K562 (cell line): ENCODE results near the gene MAGI1. TPM values are rescaled to one million over a fixed set of nuclear protein-coding genes. Genes with fewer than 3 reads are reported as not detected.

Source experiments
- ATAC-seq: fragments of 200-7000 bp; cut with Tn5 transposase; 3 replicates; pipeline ENCODE4 v1.9.1; 2020; ENCODE audit warnings: moderate library complexity
- BruUV-seq: library from RNA; stranded (reverse); fragments of 400-500 nt; replicated peaks from 2 replicates; lab custom pipeline; 2021; lab: Mats Ljungman, UMichigan
- CTCF ChIA-PET: fragments of 300-600 bp; formaldehyde crosslinking; extraction: SDS; loops from one replicate; lab custom pipeline; 2021; ENCODE audit warnings: low intra/inter-chr PET ratio; lab: Yijun Ruan, JAX
- POLR2A ChIA-PET: fragments of 300-600, 350-650 bp; sonication (Branson Sonifier 250); formaldehyde crosslinking; extraction: SDS; loops from one replicate; lab custom pipeline; 2021; ENCODE audit warnings: antibody characterized with exemption, inconsistent platforms; lab: Yijun Ruan, JAX
- DNase-seq, 4 experiments: peaks; one replicate each; pipeline versions ENCODE4 v3.0.0 to v3.0.0-alpha.2; 2011 to 2018; ENCODE audit warnings: low spot score in 3 of 4, mixed read lengths in 3 of 4; ENCODE audit errors: extremely low read depth in 1 of 4
- FAIRE-seq: peaks from 2 replicates; lab custom pipeline; 2011; peaks lifted over from hg19 to GRCh38; lab: Jason Lieb, UNC
- H2AFZ ChIP-seq: 2 replicates; pipeline ENCODE4 v1.6.0; 2011; ENCODE audit warnings: low read depth, low read length, control low read depth, inconsistent platforms
- H3K27ac ChIP-seq: fragments of 200-600 bp; 3 replicates; pipeline ENCODE4 v1.8.0; 2011; ENCODE audit warnings: low read depth, mild to moderate bottlenecking, control low read depth, inconsistent platforms, low read length, moderate library complexity, mixed read lengths; ENCODE audit errors: extremely low read depth
- H3K27me3 ChIP-seq, 2 experiments: fragments of 300-600 bp in 1 of 2; 2 replicates in 1 of 2; 3 replicates in 1 of 2; pipeline versions ENCODE4 v1.6.0 to v1.8.0; 2011; ENCODE audit warnings: inconsistent platforms in 2 of 2, low read length in 2 of 2, mild to moderate bottlenecking in 1 of 2, mixed read lengths in 1 of 2, moderate library complexity in 1 of 2; ENCODE audit not compliant: control insufficient read depth in 2 of 2, insufficient read depth in 2 of 2
- H3K36me3 ChIP-seq: fragments of 300-600 bp; 3 replicates; pipeline ENCODE4 v1.8.0; 2011; ENCODE audit warnings: mild to moderate bottlenecking, low read length, inconsistent platforms; ENCODE audit not compliant: control insufficient read depth, insufficient read depth
- H3K4me1 ChIP-seq, 2 experiments: fragments of 200-600 bp in 1 of 2; replicated peaks in 1 of 2; 2 replicates in 1 of 2; 3 replicates in 1 of 2; pipeline versions ENCODE4 v1.5.1 to v1.8.0; 2011; ENCODE audit warnings: inconsistent platforms in 2 of 2, low read length in 2 of 2, mild to moderate bottlenecking in 1 of 2, mixed read lengths in 1 of 2, moderate library complexity in 1 of 2; ENCODE audit not compliant: control insufficient read depth in 2 of 2, insufficient read depth in 2 of 2
- H3K4me2 ChIP-seq: 2 replicates; pipeline ENCODE4 v1.6.1; 2011; ENCODE audit warnings: low read length, control low read depth, inconsistent platforms, mixed read lengths; ENCODE audit not compliant: insufficient read depth
- H3K4me3 ChIP-seq: fragments of 200-600 bp; sonication (generic), shearing (Covaris generic); 2 replicates; pipeline ENCODE4 v1.5.1; 2016; ENCODE audit warnings: control low read depth, inconsistent platforms
- H3K79me2 ChIP-seq: fragments of 200-600 bp; 3 replicates; pipeline ENCODE4 v1.8.0; 2011; ENCODE audit warnings: low read length, inconsistent platforms; ENCODE audit not compliant: control insufficient read depth, insufficient read depth
- H3K9ac ChIP-seq, 2 experiments: 2 replicates each; pipeline versions ENCODE4 v1.6.0 to v1.6.1; 2011; ENCODE audit warnings: low read depth in 2 of 2, low read length in 2 of 2, control low read depth in 1 of 2, inconsistent platforms in 1 of 2, mild to moderate bottlenecking in 1 of 2, mixed read lengths in 1 of 2; ENCODE audit not compliant: insufficient read depth in 1 of 2
- H3K9me1 ChIP-seq: one replicate; pipeline ENCODE4 v1.6.0; 2011; ENCODE audit warnings: inconsistent platforms, mild to moderate bottlenecking, low read length, moderate library complexity; ENCODE audit not compliant: control insufficient read depth, insufficient read depth
- H3K9me3 ChIP-seq: replicated peaks from 2 replicates; pipeline ENCODE4 v1.5.1; 2011; ENCODE audit warnings: low read depth, low read length, inconsistent platforms; ENCODE audit not compliant: control insufficient read depth, insufficient read depth
- H4K20me1 ChIP-seq: replicated peaks from 2 replicates; pipeline ENCODE4 v1.6.1; 2011; ENCODE audit warnings: low read length, inconsistent platforms, mixed read lengths; ENCODE audit not compliant: control insufficient read depth, insufficient read depth
- BCL6 ChIP-seq: fragments of 250-450 bp; sonication (Bioruptor Pico); IDR thresholded peaks from 2 replicates; pipeline ENCODE4 v1.4.0; 2020
- BRD9 ChIP-seq: fragments of 450-650 bp; IDR thresholded peaks from 2 replicates; pipeline ENCODE4 v1.6.1; 2018; ENCODE audit warnings: low read depth; ENCODE audit not compliant: partially characterized antibody
- KDM2B ChIP-seq: fragments of 250-450 bp; sonication (Bioruptor Pico); IDR thresholded peaks from 2 replicates; pipeline ENCODE4 v1.8.0; 2021; ENCODE audit warnings: mild to moderate bottlenecking, moderate library complexity
- LCOR ChIP-seq: sonication (generic); formaldehyde crosslinking; IDR thresholded peaks from 2 replicates; pipeline ENCODE4 v1.8.0; 2022; ENCODE audit warnings: mild to moderate bottlenecking, missing genetic modification reagents
- RERE ChIP-seq: sonication (generic); formaldehyde crosslinking; IDR thresholded peaks from 2 replicates; pipeline ENCODE4 v1.8.0; 2023; ENCODE audit warnings: missing genetic modification reagents, mild to moderate bottlenecking, borderline replicate concordance
- SNRNP70 ChIP-seq: fragments of 200-400 bp; formaldehyde crosslinking; optimal IDR thresholded peaks from 2 replicates; pipeline ENCODE3; 2017; ENCODE audit warnings: low read depth, low read length
- ZNF217 ChIP-seq: sonication (generic); formaldehyde crosslinking; IDR thresholded peaks from 2 replicates; pipeline ENCODE4 v1.8.0; 2022; ENCODE audit warnings: mild to moderate bottlenecking, missing genetic modification reagents
- ZNF282 ChIP-seq: sonication (generic); formaldehyde crosslinking; IDR thresholded peaks from 2 replicates; pipeline ENCODE4 v1.8.1; 2023; ENCODE audit warnings: missing genetic modification reagents
- ZNF384 ChIP-seq: IDR thresholded peaks from 2 replicates; pipeline ENCODE4 v1.6.1; 2012; ENCODE audit warnings: low read depth, low read length, improper control_type of control experiment
- ZSCAN32 ChIP-seq: fragments of 450-650 bp; formaldehyde crosslinking; IDR thresholded peaks from 2 replicates; pipeline ENCODE4 v1.4.0; 2020; ENCODE audit warnings: mild to moderate bottlenecking, moderate library complexity
- WGBS: fragments of 100-300 bp; shearing (Covaris generic); methylation state at CpG from one replicate; pipeline ENCODE4 v1.1.6; 2016; ENCODE audit warnings: low coverage, mixed read lengths; ENCODE audit not compliant: insufficient coverage; ENCODE audit errors: missing lambda C conversion rate; 5-methylcytosine and 5-hydroxymethylcytosine counted together
- in situ Hi-C: fragments of 300-500 bp; cut with MboI; formaldehyde crosslinking; loops from 4 replicates; pipeline ENCODE4 v1.15.0; 2018; ENCODE audit warnings: inconsistent platforms, mixed read lengths
- intact Hi-C: fragments of 100-400 bp; cut with micrococcal nuclease; formaldehyde crosslinking; loops from 2 replicates; pipeline ENCODE4 v1.14.2; 2022
- polyA plus RNA-seq, 8 experiments: library from polyadenylated mRNA; depleted of rRNA in 4 of 8; stranded (reverse) in 5 of 8; unstranded in 3 of 8; fragments of >200 nt; fragmentation: Nextera tagmentation in 2 of 8; fragmentation: Illumina TruSeq in 1 of 8; extraction: Ambion mirVana in 2 of 8; extraction: Trizol in 1 of 8; gene quantifications; 2 replicates each; pipeline versions ENCODE4 v1.2.1 to v1.2.3, GENCODE V29; 2011 to 2014; ENCODE audit warnings: inconsistent platforms in 1 of 8, missing spikeins in 1 of 8
- total RNA-seq, 7 experiments: library from RNA; depleted of rRNA in 6 of 7; stranded (reverse); fragments of >200 nt in 6 of 7; fragmentation: Illumina TruSeq in 2 of 7; extraction: Trizol in 2 of 7; gene quantifications; 2 replicates each; pipeline versions ENCODE4 v1.2.1 to v1.2.3, GENCODE V29; 2011 to 2021; ENCODE audit warnings: low replicate concordance in 1 of 7
- TF ChIP-seq, protein P1 (sequence below): sonication (generic); IDR thresholded peaks from 2 replicates; pipeline ENCODE4 v1.6.1; 2016
- TF ChIP-seq, protein P2 (sequence below): fragments of 450-650 bp; IDR thresholded peaks from 2 replicates; pipeline ENCODE4 v1.6.1; 2016

The MAGI1 gene
- total and polyA plus RNA-seq, 9 of the 15 experiments (the other 6 are each of a cell fraction or from before 2014, with no cell fraction given) = 7.8 to 59.4 (median 43.2) TPM

DNA sequence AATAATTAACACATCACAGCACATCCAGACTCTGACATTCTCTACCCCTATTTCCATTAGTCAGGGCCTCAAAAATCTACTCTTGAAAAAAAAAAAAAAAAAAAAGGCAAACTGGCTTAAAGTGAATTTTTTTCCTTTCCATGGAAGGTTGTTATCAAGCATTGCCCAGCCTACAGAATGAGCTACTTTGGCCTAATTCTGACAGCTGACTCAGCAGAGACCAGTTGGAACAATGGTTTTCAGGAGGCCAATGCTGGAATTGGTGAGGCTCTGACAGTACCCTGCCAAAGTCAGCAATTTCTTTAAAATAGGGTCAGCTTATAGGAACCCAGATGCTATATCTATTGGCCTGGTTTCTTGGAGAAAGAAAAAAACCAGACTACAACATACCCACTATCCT, 454.7 kb downstream of the MAGI1 start (continued):
- TF ChIP-seq ZNF384 = peak; percentile 68

- no peak for FAIRE-seq
- in situ Hi-C loops = no loop called here
- TF ChIP-seq BRD9 (no peak), ZSCAN32 (CRISPR knock-in tag) (no peak), ZNF217 (no peak), RERE (no peak), SNRNP70 (no peak), ZNF282 (CRISPR knock-in tag) (no peak), KDM2B (no peak), LCOR (no peak), BCL6 (CRISPR knock-in tag) (no peak)
- TF ChIP-seq, protein P1, sequence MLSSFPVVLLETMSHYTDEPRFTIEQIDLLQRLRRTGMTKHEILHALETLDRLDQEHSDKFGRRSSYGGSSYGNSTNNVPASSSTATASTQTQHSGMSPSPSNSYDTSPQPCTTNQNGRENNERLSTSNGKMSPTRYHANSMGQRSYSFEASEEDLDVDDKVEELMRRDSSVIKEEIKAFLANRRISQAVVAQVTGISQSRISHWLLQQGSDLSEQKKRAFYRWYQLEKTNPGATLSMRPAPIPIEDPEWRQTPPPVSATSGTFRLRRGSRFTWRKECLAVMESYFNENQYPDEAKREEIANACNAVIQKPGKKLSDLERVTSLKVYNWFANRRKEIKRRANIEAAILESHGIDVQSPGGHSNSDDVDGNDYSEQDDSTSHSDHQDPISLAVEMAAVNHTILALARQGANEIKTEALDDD = peak; percentile 66; the same call in 1 of the 2 replicates
- TF ChIP-seq, protein P2, sequence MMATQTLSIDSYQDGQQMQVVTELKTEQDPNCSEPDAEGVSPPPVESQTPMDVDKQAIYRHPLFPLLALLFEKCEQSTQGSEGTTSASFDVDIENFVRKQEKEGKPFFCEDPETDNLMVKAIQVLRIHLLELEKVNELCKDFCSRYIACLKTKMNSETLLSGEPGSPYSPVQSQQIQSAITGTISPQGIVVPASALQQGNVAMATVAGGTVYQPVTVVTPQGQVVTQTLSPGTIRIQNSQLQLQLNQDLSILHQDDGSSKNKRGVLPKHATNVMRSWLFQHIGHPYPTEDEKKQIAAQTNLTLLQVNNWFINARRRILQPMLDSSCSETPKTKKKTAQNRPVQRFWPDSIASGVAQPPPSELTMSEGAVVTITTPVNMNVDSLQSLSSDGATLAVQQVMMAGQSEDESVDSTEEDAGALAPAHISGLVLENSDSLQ = no peak
Measured at GRCh38 chr3:65583188-65583587, 455.5 kb downstream of the MAGI1 start.

More at GRCh38 chr3:65583188-65583587, 455.5 kb downstream of the MAGI1 start:
- peaks cover 10 to 51% of the 10 kb centered on the region in 2 experiments for H3K4me1 ChIP-seq
- no peak overlapping the region for H3K4me3 ChIP-seq
- H2AFZ ChIP-seq = peak overlapping the region; percentile 37
- no peaks in the 10 kb centered on the region for H3K27me3 ChIP-seq
- H3K9me3 ChIP-seq = peaks cover 2% of the 10 kb centered on the region; the same call in 1 of the 2 replicates
- ChIA-PET POLR2A (interaction anchor here (0.5 to 0.9 kb wide), 2 partner anchors 13 to 22 kb away, joined by 3 read pairs; no protein-coding TSS in a partner anchor), CTCF (no interaction called here)
- no peaks in the 10 kb centered on the region for H4K20me1 ChIP-seq
- no peak for DNase-seq
- H3K27ac ChIP-seq = peak overlapping the region; percentile 69
- WGBS = 20% methylated on average over 1 of the region's 1 CpG
- H3K9ac ChIP-seq = peak overlapping the region in 1 of 2 experiments; percentile 32; a peak in 1 of 4 replicates
- H3K9me1 ChIP-seq = no peaks in the 10 kb centered on the region
- intact Hi-C loops = no loop called here
- ATAC-seq = no peak
- no TSS peak for BruUV-seq
- no peak overlapping the region for H3K4me2 ChIP-seq
- H3K79me2 ChIP-seq = peaks cover 80% of the 10 kb centered on the region
- peaks cover 16% of the 10 kb centered on the region; the same call in 2 of the 3 replicates for H3K36me3 ChIP-seq
